Fibroblast of skin of scalp (primary cell): ENCODE measurements around the gene PLCL1.
"Not testable (repeated sequence)": the region's sequence is repeated elsewhere in the genome, so short reads cannot be mapped to it uniquely, and the experiment has no call there.

Experiments
- DNase-seq: peaks from one replicate; pipeline ENCODE4 v3.0.0-alpha.2; 2013

PLCL1 gene

GRCh38 chr2:198191651-198192050 is 387.3 kb downstream of the PLCL1 start:
- no peak for DNase-seq

- not testable (repeated sequence) for DNase-seq
These were observed 392.2 kb downstream of the PLCL1 start for GRCh38 chr2:198196556-198196955.
